ENCODE measurements around the gene EVA1A.

Gene EVA1A

DNA sequence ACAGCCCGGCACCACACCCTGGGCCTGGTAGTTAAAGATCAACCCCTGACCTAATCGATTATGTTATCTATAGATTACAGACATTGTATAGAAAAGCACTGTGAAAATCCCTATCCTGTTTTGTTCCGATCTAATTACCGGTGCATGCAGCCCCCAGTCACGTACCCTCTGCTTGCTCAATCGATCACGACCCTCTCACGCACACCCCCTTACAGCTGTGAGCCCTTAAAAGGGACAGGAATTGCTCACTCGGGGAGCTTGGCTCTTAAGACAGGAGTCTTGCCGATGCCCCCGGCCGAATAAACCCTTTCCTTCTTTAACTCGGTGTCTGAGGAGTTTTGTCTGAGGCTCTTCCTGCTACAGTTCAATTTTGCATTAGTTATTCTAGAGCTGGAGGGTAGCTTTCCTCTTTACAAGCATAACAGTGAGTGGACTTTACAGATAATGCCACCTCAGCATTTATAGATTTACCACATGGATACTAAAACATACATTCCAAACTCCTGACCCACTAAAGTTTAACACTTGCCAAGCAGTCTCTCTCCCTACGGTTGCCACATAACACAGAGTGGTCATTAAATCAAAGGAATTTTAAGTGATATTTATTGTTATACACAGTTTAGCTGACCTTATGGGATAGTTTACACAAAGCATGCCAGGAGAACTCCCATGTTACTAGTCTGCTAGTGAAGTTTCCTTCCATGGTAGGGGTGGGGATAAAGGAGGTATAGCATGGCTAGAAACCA, 101.0 kb downstream of the EVA1A start:
- Histone ChIP-seq H3K9me3 (ENCODE audit: low read depth, low read length) (no peaks in the 10 kb centered on the region), H3K9ac (ENCODE audit: insufficient read length) (no peak overlapping the region), H3K4me3 (no peak overlapping the region), H3K36me3 (ENCODE audit: insufficient read depth, low read length) (no peaks in the 10 kb centered on the region), H3K27ac (no peak overlapping the region)
- TF ChIP-seq FOXP2 (optimal IDR thresholded peaks at IDR 0.05; ENCODE audit: control extremely low read depth, extremely low read length, insufficient read depth) (no peak), POLR2AphosphoS5 (IDR thresholded peaks at IDR 0.05; ENCODE audit: borderline replicate concordance, low read depth, low read length) (no peak), EZH2 (IDR thresholded peaks at IDR 0.05) (no peak)
- DNase-seq (ENCODE audit: low read depth, low spot score) = no peak

DNA sequence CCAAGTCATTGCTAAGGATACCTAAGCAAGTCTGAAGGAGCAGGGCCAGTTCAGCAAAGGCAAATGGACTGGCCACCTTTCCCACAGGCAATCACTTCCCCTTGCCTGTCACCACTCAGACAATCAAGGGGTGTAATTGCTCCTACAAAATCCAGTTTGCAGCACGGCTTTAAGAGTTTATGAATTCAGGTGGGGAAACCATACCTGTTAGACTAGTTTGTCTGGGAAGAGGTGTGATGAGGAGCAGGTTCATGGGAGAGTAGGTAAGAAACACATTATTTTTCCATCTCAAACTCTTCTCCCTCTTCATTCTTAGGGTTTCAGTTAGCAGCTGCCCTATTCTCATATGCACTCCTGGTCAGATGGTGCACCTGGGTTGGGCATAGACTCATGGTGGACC, 102.5 kb downstream of the EVA1A start:
- H3K9me3 ChIP-seq (ENCODE audit: low read depth, low read length) = no peaks in the 10 kb centered on the region
- H3K27ac ChIP-seq = no peak overlapping the region
- H3K36me3 ChIP-seq (ENCODE audit: insufficient read depth, low read length) = no peaks in the 10 kb centered on the region
- H3K9ac ChIP-seq (ENCODE audit: insufficient read length) = no peak overlapping the region
- DNase-seq (ENCODE audit: low read depth, low spot score) = no peak
- no peak overlapping the region for H3K4me3 ChIP-seq
- TF ChIP-seq POLR2AphosphoS5 (IDR thresholded peaks at IDR 0.05; ENCODE audit: borderline replicate concordance, low read depth, low read length) (no peak), FOXP2 (optimal IDR thresholded peaks at IDR 0.05; ENCODE audit: control extremely low read depth, extremely low read length, insufficient read depth) (no peak), EZH2 (IDR thresholded peaks at IDR 0.05) (no peak)

DNA sequence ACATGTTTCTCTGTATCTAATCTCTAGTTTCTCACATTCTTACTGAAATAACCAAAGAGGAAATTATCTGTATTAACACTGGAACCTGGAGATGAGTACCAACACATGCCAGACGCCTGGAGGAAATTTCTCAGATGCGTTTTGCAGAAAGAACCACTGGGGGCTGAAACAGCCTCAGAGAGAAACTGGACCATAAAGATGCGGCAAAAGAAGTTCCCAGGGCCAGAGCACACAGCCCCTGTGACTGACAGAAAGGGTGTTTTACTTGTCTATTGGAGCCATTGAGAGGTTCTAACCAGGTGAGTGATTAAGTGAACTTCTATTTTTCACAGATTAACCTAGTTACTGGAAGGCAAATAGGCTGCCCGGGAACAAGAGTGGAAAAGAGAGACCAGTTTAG, 103.9 kb downstream of the EVA1A start:
- TF ChIP-seq POLR2AphosphoS5 (IDR thresholded peaks at IDR 0.05; ENCODE audit: borderline replicate concordance, low read depth, low read length) (no peak), EZH2 (IDR thresholded peaks at IDR 0.05) (no peak), FOXP2 (optimal IDR thresholded peaks at IDR 0.05; ENCODE audit: control extremely low read depth, extremely low read length, insufficient read depth) (no peak)
- no peaks in the 10 kb centered on the region for H3K36me3 ChIP-seq (ENCODE audit: insufficient read depth, low read length)
- H3K9me3 ChIP-seq (ENCODE audit: low read depth, low read length) = no peaks in the 10 kb centered on the region
- H3K27ac ChIP-seq = no peak overlapping the region
- H3K9ac ChIP-seq (ENCODE audit: insufficient read length) = no peak overlapping the region
- no peak overlapping the region for H3K4me3 ChIP-seq
- DNase-seq (ENCODE audit: low read depth, low spot score) = no peak

DNA sequence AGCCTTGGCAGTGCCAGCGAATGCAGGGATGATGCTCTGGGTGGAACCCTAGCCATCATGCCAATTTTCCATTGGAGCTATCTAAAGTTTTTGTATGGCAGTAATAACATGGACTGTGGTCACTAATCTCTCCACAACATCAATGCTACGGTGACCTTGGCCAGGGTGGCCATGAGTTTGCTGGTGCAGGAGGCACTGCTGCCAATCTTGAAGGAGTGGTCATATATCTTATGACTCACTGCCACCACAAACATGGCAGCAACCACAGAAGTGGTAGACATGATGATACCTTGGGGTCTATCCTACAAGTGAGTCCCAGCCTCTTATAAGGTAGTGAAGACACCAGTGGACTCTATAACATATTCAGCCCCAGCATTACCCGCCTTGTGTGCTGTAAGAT, 104.6 kb downstream of the EVA1A start:
- no peak for DNase-seq (ENCODE audit: low read depth, low spot score)
- Histone ChIP-seq H3K9ac (ENCODE audit: insufficient read length) (no peak overlapping the region), H3K4me3 (no peak overlapping the region), H3K9me3 (ENCODE audit: low read depth, low read length) (no peaks in the 10 kb centered on the region), H3K27ac (no peak overlapping the region), H3K36me3 (ENCODE audit: insufficient read depth, low read length) (no peaks in the 10 kb centered on the region)
- no peak for TF ChIP-seq POLR2AphosphoS5 (IDR thresholded peaks at IDR 0.05; ENCODE audit: borderline replicate concordance, low read depth, low read length)
- no peak for TF ChIP-seq EZH2 (IDR thresholded peaks at IDR 0.05)
- TF ChIP-seq FOXP2 (optimal IDR thresholded peaks at IDR 0.05; ENCODE audit: control extremely low read depth, extremely low read length, insufficient read depth) = no peak

GRCh38 chr2:75454241-75454620, 106.5 kb downstream of the EVA1A start:
- no peak overlapping the region for H3K4me3 ChIP-seq
- H3K27ac ChIP-seq = no peak overlapping the region
- no peaks in the 10 kb centered on the region for H3K9me3 ChIP-seq (ENCODE audit: low read depth, low read length)
- H3K9ac ChIP-seq (ENCODE audit: insufficient read length) = no peak overlapping the region
- no peak for TF ChIP-seq FOXP2 (optimal IDR thresholded peaks at IDR 0.05; ENCODE audit: control extremely low read depth, extremely low read length, insufficient read depth)
- no peak for DNase-seq (ENCODE audit: low read depth, low spot score)
- H3K36me3 ChIP-seq (ENCODE audit: insufficient read depth, low read length) = no peaks in the 10 kb centered on the region

GRCh38 chr2:75453384-75454240, 107.1 kb downstream of the EVA1A start:
- no peak overlapping the region for H3K4me3 ChIP-seq
- no peaks in the 10 kb centered on the region for H3K36me3 ChIP-seq (ENCODE audit: insufficient read depth, low read length)
- H3K9ac ChIP-seq (ENCODE audit: insufficient read length) = no peak overlapping the region
- TF ChIP-seq EZH2 (IDR thresholded peaks at IDR 0.05) (no peak), FOXP2 (optimal IDR thresholded peaks at IDR 0.05; ENCODE audit: control extremely low read depth, extremely low read length, insufficient read depth) (no peak), POLR2AphosphoS5 (IDR thresholded peaks at IDR 0.05; ENCODE audit: borderline replicate concordance, low read depth, low read length) (no peak)
- H3K9me3 ChIP-seq (ENCODE audit: low read depth, low read length) = no peaks in the 10 kb centered on the region
- DNase-seq (ENCODE audit: low read depth, low spot score) = no peak
- H3K27ac ChIP-seq = no peak overlapping the region

DNA sequence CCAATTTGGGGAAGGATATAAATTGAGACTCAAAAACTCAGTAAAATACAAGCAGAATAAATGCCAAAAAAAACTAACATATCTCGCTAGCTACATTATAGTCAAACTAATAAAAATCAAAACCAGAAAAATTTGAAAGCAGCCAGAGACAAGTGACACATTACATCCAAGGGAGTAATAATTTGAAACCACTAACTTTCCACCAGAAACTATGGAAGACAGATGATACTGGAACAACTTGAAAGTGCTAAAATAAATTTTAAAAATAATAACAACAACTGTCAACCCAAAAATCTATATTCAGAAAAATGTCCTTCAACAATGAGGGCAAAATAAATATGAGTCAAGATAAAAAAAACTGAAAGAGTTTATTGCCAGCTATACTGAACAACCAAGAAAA, 110.7 kb downstream of the EVA1A start:
- no peak for DNase-seq (ENCODE audit: low read depth, low spot score)
- Histone ChIP-seq H3K9ac (ENCODE audit: insufficient read length) (no peak overlapping the region), H3K9me3 (ENCODE audit: low read depth, low read length) (no peaks in the 10 kb centered on the region), H3K36me3 (ENCODE audit: insufficient read depth, low read length) (no peaks in the 10 kb centered on the region), H3K4me3 (no peak overlapping the region), H3K27ac (no peak overlapping the region)
- no peak for TF ChIP-seq POLR2AphosphoS5 (IDR thresholded peaks at IDR 0.05; ENCODE audit: borderline replicate concordance, low read depth, low read length)
- TF ChIP-seq FOXP2 (optimal IDR thresholded peaks at IDR 0.05; ENCODE audit: control extremely low read depth, extremely low read length, insufficient read depth) = no peak
- no peak for TF ChIP-seq EZH2 (IDR thresholded peaks at IDR 0.05)

DNA sequence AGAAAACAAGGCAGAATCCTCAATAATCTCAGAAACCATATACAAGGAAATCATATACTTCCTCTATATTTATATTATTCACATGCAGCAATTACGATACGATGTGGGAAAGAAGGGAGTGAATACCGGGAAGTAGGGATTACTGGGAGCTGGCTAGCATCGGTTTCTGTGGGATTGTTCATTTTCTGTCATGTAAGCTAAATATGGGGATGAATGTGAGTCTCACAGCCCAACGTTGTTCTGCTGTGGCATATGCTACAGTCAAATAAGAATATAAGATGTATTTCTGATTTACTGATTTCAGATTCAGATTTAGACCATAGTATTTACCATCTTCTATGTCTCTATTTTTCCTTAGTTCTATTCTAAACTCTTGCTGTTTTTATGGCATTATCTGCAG, 113.6 kb downstream of the EVA1A start:
- H3K9me3 ChIP-seq (ENCODE audit: low read depth, low read length) = no peaks in the 10 kb centered on the region
- no peak for DNase-seq (ENCODE audit: low read depth, low spot score)
- no peak overlapping the region for H3K4me3 ChIP-seq
- TF ChIP-seq FOXP2 (optimal IDR thresholded peaks at IDR 0.05; ENCODE audit: control extremely low read depth, extremely low read length, insufficient read depth) = no peak
- no peak for TF ChIP-seq EZH2 (IDR thresholded peaks at IDR 0.05)
- TF ChIP-seq POLR2AphosphoS5 (IDR thresholded peaks at IDR 0.05; ENCODE audit: borderline replicate concordance, low read depth, low read length) = no peak
- H3K36me3 ChIP-seq (ENCODE audit: insufficient read depth, low read length) = no peaks in the 10 kb centered on the region
- H3K27ac ChIP-seq = no peak overlapping the region
- no peak overlapping the region for H3K9ac ChIP-seq (ENCODE audit: insufficient read length)

Measured in SK-N-MC (cell line).